RWPE2 (cell line): ENCODE measurements around the gene PRKG1.
"Not testable (repeated sequence)": the region's sequence is repeated elsewhere in the genome, so short reads cannot be mapped to it uniquely, and the experiment has no call there.

Experiments
- ATAC-seq: fragments of 200-7000 bp; cut with Tn5 transposase; 3 replicates; pipeline ENCODE4 v1.9.1; 2021; ENCODE audit warnings: low read depth
- DNase-seq: peaks from one replicate; pipeline ENCODE4 v3.0.0-alpha.2; 2020; ENCODE audit warnings: low spot score
- H3K27ac ChIP-seq: fragments of 450-650 bp; 2 replicates; pipeline ENCODE4 v1.5.1; 2017; ENCODE audit warnings: mild to moderate bottlenecking; ENCODE audit not compliant: poor library complexity, severe bottlenecking
- H3K27me3 ChIP-seq: fragments of 250-450 bp; sonication (Bioruptor Pico); 2 replicates; pipeline ENCODE4 v1.5.1; 2021; ENCODE audit warnings: mild to moderate bottlenecking, moderate library complexity; ENCODE audit not compliant: insufficient read depth, poor library complexity, severe bottlenecking
- H3K36me3 ChIP-seq: fragments of 250-450 bp; sonication (Bioruptor Pico); 2 replicates; pipeline ENCODE4 v1.5.1; 2020; ENCODE audit warnings: low read depth, mild to moderate bottlenecking, moderate library complexity
- H3K4me1 ChIP-seq: fragments of 250-450 bp; sonication (Bioruptor Pico); 2 replicates; pipeline ENCODE4 v1.5.1; 2021; ENCODE audit warnings: mild to moderate bottlenecking, moderate library complexity; ENCODE audit not compliant: insufficient read depth, poor library complexity, severe bottlenecking
- H3K4me3 ChIP-seq: fragments of 250-450 bp; sonication (Bioruptor Pico); 2 replicates; pipeline ENCODE4 v1.5.1; 2021; ENCODE audit warnings: mild to moderate bottlenecking, moderate library complexity; ENCODE audit not compliant: severe bottlenecking
- H3K9me3 ChIP-seq: fragments of 250-450 bp; sonication (Bioruptor Pico); 2 replicates; pipeline ENCODE4 v1.5.1; 2021; ENCODE audit warnings: mild to moderate bottlenecking, moderate library complexity; ENCODE audit not compliant: severe bottlenecking
- CTCF ChIP-seq: fragments of 450-650 bp; IDR thresholded peaks from one replicate; pipeline ENCODE4 v1.5.1; 2017; ENCODE audit warnings: mild to moderate bottlenecking, moderate library complexity; ENCODE audit not compliant: poor library complexity, severe bottlenecking

The PRKG1 gene

GRCh38 chr10:51747216-51747615, 672.9 kb downstream of the PRKG1 start:
- DNase-seq = no peak
- ATAC-seq = no peak
- Histone ChIP-seq H3K27ac (no peak overlapping the region), H3K4me3 (no peak overlapping the region), H3K27me3 (no peaks in the 10 kb centered on the region), H3K36me3 (no peaks in the 10 kb centered on the region), H3K9me3 (no peaks in the 10 kb centered on the region), H3K4me1 (no peaks in the 10 kb centered on the region)
- no peak for TF ChIP-seq CTCF

GRCh38 chr10:51748959-51749358, 674.7 kb downstream of the PRKG1 start:
- H3K4me3 ChIP-seq = no peak overlapping the region
- ATAC-seq = no peak

GRCh38 chr10:51758366-51758765, 684.1 kb downstream of the PRKG1 start:
- H3K27ac ChIP-seq = no peak overlapping the region
- H3K4me1 ChIP-seq = no peaks in the 10 kb centered on the region
- H3K9me3 ChIP-seq = no peaks in the 10 kb centered on the region
- H3K36me3 ChIP-seq = no peaks in the 10 kb centered on the region
- ATAC-seq (no peak), DNase-seq (no peak)
- no peak overlapping the region for H3K4me3 ChIP-seq
- no peaks in the 10 kb centered on the region for H3K27me3 ChIP-seq
- no peak for TF ChIP-seq CTCF

More at GRCh38 chr10:51748959-51749358, 674.7 kb downstream of the PRKG1 start:
- Histone ChIP-seq H3K36me3 (no peaks in the 10 kb centered on the region), H3K4me1 (no peaks in the 10 kb centered on the region), H3K27me3 (no peaks in the 10 kb centered on the region), H3K9me3 (no peaks in the 10 kb centered on the region), H3K27ac (no peak overlapping the region)
- no peak for DNase-seq
- TF ChIP-seq CTCF = no peak

GRCh38 chr10:51758838-51759237, 684.6 kb downstream of the PRKG1 start:
- H3K36me3 ChIP-seq, DNase-seq, H3K27ac ChIP-seq: not testable (repeated sequence)

GRCh38 chr10:51759896-51760534, 685.7 kb downstream of the PRKG1 start:
- no peaks in the 10 kb centered on the region for H3K9me3 ChIP-seq
- no peak overlapping the region for H3K4me3 ChIP-seq
- DNase-seq (no peak), ATAC-seq (no peak)
- H3K27me3 ChIP-seq = no peaks in the 10 kb centered on the region
- H3K27ac ChIP-seq = no peak overlapping the region
- no peaks in the 10 kb centered on the region for H3K36me3 ChIP-seq
- no peak for TF ChIP-seq CTCF
- no peaks in the 10 kb centered on the region for H3K4me1 ChIP-seq

More at GRCh38 chr10:51758838-51759237, 684.6 kb downstream of the PRKG1 start:
- not testable (repeated sequence) for H3K9me3 ChIP-seq, H3K27me3 ChIP-seq, H3K4me1 ChIP-seq, H3K4me3 ChIP-seq, ATAC-seq
